OCI-LY1 (cell line): ENCODE measurements around the gene SPSB4.

Experiments used
- H2AFZ ChIP-seq: fragments of 200-600 bp; sonication (generic), shearing (Covaris generic); 2 replicates; pipeline ENCODE4 v1.6.0; 2014; ENCODE audit warnings: antibody characterized with exemption, mild to moderate bottlenecking, low read length
- H3F3A ChIP-seq: fragments of 200-600 bp; sonication (generic), shearing (Covaris generic); 2 replicates; pipeline ENCODE4 v1.6.0; 2014; ENCODE audit warnings: mild to moderate bottlenecking, antibody characterized with exemption, low read length, moderate library complexity; ENCODE audit not compliant: insufficient read depth
- H3K27ac ChIP-seq: fragments of 200-600 bp; sonication (generic); 2 replicates; pipeline ENCODE4 v1.5.1; 2014; ENCODE audit warnings: low read length, mixed run types, mild to moderate bottlenecking, low read depth; ENCODE audit not compliant: poor library complexity, severe bottlenecking
- H3K27me3 ChIP-seq: fragments of 200-600 bp; sonication (generic); 2 replicates; pipeline ENCODE4 v1.6.0; 2014; ENCODE audit warnings: antibody characterized with exemption, mild to moderate bottlenecking, low read length, moderate library complexity; ENCODE audit not compliant: insufficient read depth
- H3K36me3 ChIP-seq: fragments of 200-600 bp; sonication (generic); 2 replicates; pipeline ENCODE4 v1.6.1; 2014; ENCODE audit warnings: mild to moderate bottlenecking, antibody characterized with exemption, low read length, moderate library complexity, mixed read lengths; ENCODE audit not compliant: insufficient read depth
- H3K4me1 ChIP-seq: fragments of 200-600 bp; sonication (generic); 2 replicates; pipeline ENCODE4 v1.5.1; 2014; ENCODE audit warnings: mild to moderate bottlenecking, low read length, moderate library complexity; ENCODE audit not compliant: insufficient read depth, severe bottlenecking
- H3K4me2 ChIP-seq: fragments of 200-600 bp; sonication (generic), shearing (Covaris generic); 2 replicates; pipeline ENCODE4 v1.6.1; 2014; ENCODE audit warnings: low read length
- H3K4me3 ChIP-seq: fragments of 200-600 bp; sonication (generic); 2 replicates; pipeline ENCODE4 v1.5.1; 2014; ENCODE audit warnings: low read length, low read depth, mild to moderate bottlenecking, mixed read lengths; ENCODE audit not compliant: poor library complexity, severe bottlenecking
- H3K79me2 ChIP-seq: fragments of 200-600 bp; shearing (Covaris generic); 2 replicates; pipeline ENCODE4 v1.6.1; 2016; ENCODE audit warnings: mixed run types, low read length, mixed read lengths; ENCODE audit not compliant: insufficient read depth
- H3K9ac ChIP-seq: fragments of 200-600 bp; sonication (generic), shearing (Covaris generic); 2 replicates; pipeline ENCODE4 v1.6.1; 2014; ENCODE audit warnings: mild to moderate bottlenecking, low read length, mixed read lengths
- H3K9me2 ChIP-seq: fragments of 200-600 bp; sonication (generic), shearing (Covaris generic); 2 replicates; pipeline ENCODE4 v1.6.1; 2014; ENCODE audit warnings: low read depth, mild to moderate bottlenecking, low read length, mixed read lengths
- H3K9me3 ChIP-seq: fragments of 200-600 bp; shearing (Covaris generic); 2 replicates; pipeline ENCODE4 v1.6.1; 2014; ENCODE audit warnings: low read length, mixed read lengths
- H4K20me1 ChIP-seq: fragments of 200-600 bp; sonication (generic), shearing (Covaris generic); 2 replicates; pipeline ENCODE4 v1.6.0; 2016; ENCODE audit warnings: mild to moderate bottlenecking, low read length; ENCODE audit not compliant: insufficient read depth
- CTCF ChIP-seq: fragments of 200-600 bp; sonication (generic), shearing (Covaris generic); IDR thresholded peaks from 2 replicates; pipeline ENCODE4 v1.5.1; 2017; ENCODE audit warnings: mild to moderate bottlenecking, antibody characterized with exemption, low read length, moderate library complexity, mixed read lengths
- EZH2 ChIP-seq: fragments of 200-600 bp; sonication (generic), shearing (Covaris generic); IDR thresholded peaks from 2 replicates; pipeline ENCODE4 v1.8.0; 2017; ENCODE audit warnings: borderline replicate concordance, mixed run types, mild to moderate bottlenecking, antibody characterized with exemption, low read length, moderate library complexity, mixed read lengths

Gene SPSB4

GRCh38 chr3:141129541-141130011 is 78.4 kb downstream of the SPSB4 start:
- no peak overlapping the region for H3K27ac ChIP-seq

GRCh38 chr3:141143517-141143916 is 92.4 kb downstream of the SPSB4 start:
- no peaks in the 10 kb centered on the region for H4K20me1 ChIP-seq
- no peaks in the 10 kb centered on the region for H3F3A ChIP-seq
- no peaks in the 10 kb centered on the region for H3K4me1 ChIP-seq
- H3K9me3 ChIP-seq: 0 out of 2 replicates have a peak, but pooled peaks cover 6% of the 10 kb centered on the region
- no peak overlapping the region for H3K4me2 ChIP-seq
- H3K36me3 ChIP-seq: no peaks in the 10 kb centered on the region
- no peak overlapping the region for H2AFZ ChIP-seq
- no peak for TF ChIP-seq CTCF
- no peak for TF ChIP-seq EZH2
- no peak overlapping the region for H3K9ac ChIP-seq
- no peaks in the 10 kb centered on the region for H3K27me3 ChIP-seq
- no peak overlapping the region for H3K4me3 ChIP-seq
- H3K27ac ChIP-seq: no peak overlapping the region
- H3K9me2 ChIP-seq: no peaks in the 10 kb centered on the region
- H3K79me2 ChIP-seq: no peaks in the 10 kb centered on the region

More at GRCh38 chr3:141129541-141130011, 78.4 kb downstream of the SPSB4 start:
- Histone ChIP-seq H4K20me1 (no peaks in the 10 kb centered on the region), H3K4me1 (no peaks in the 10 kb centered on the region), H3K4me3 (no peak overlapping the region), H3K27me3 (no peaks in the 10 kb centered on the region), H3K9me2 (no peaks in the 10 kb centered on the region), H3K9me3 (0 out of 2 replicates have a peak, but pooled peaks cover 4% of the 10 kb centered on the region), H2AFZ (no peak overlapping the region), H3K4me2 (no peak overlapping the region), H3K36me3 (no peaks in the 10 kb centered on the region), H3K9ac (no peak overlapping the region), H3F3A (no peaks in the 10 kb centered on the region), H3K79me2 (no peaks in the 10 kb centered on the region)
- no peak for TF ChIP-seq CTCF
- no peak for TF ChIP-seq EZH2

- Histone ChIP-seq H3K27me3 (no peaks in the 10 kb centered on the region; the same call in 1 of the 2 replicates), H3F3A (no peaks in the 10 kb centered on the region), H3K4me1 (no peaks in the 10 kb centered on the region), H3K27ac (no peak overlapping the region), H2AFZ (no peak overlapping the region), H3K4me3 (no peak overlapping the region), H3K9me3 (0 out of 2 replicates have a peak, but pooled peaks cover 4% of the 10 kb centered on the region), H3K9ac (no peak overlapping the region), H3K4me2 (no peak overlapping the region), H4K20me1 (no peaks in the 10 kb centered on the region), H3K36me3 (no peaks in the 10 kb centered on the region), H3K79me2 (no peaks in the 10 kb centered on the region), H3K9me2 (no peaks in the 10 kb centered on the region)
- TF ChIP-seq CTCF (no peak), EZH2 (no peak)
These were observed 95.9 kb downstream of the SPSB4 start for GRCh38 chr3:141146979-141147470.
